Measurements from ENCODE around the gene SYVN1.

The SYVN1 gene

GRCh38 chr11:65118097-65118837, 16.1 kb downstream of the SYVN1 start:
- H3K4me3 ChIP-seq (ENCODE audit: low read depth, low read length): no peak overlapping the region
- TF ChIP-seq CTCF (IDR thresholded peaks at IDR 0.05; ENCODE audit: borderline replicate concordance, insufficient read depth, low read depth, low read length): no peak

- H3K4me3 ChIP-seq (ENCODE audit: low read depth, low read length): peak within 1 kb of the TSS; percentile 98
- peak; percentile 87 for TF ChIP-seq CTCF (IDR thresholded peaks at IDR 0.05; ENCODE audit: borderline replicate concordance, insufficient read depth, low read depth, low read length)
These were observed 16.9 kb downstream of the SYVN1 start, which contains the start of gene ZNHIT2 for GRCh38 chr11:65117206-65118096. Gene ZNHIT2 (minus strand): TSS chr11:65117701. CDS start chr11:65117653, 48 bp downstream.

- TF ChIP-seq CTCF (IDR thresholded peaks at IDR 0.05; ENCODE audit: borderline replicate concordance, insufficient read depth, low read depth, low read length): no peak
- H3K4me3 ChIP-seq (ENCODE audit: low read depth, low read length): peak overlapping the region; percentile 98
These were observed 17.7 kb downstream of the SYVN1 start for GRCh38 chr11:65116370-65117205.

GRCh38 chr11:65115361-65116082, 18.8 kb downstream of the SYVN1 start:
- H3K4me3 ChIP-seq (ENCODE audit: low read depth, low read length): no peak overlapping the region
- no peak for TF ChIP-seq CTCF (IDR thresholded peaks at IDR 0.05; ENCODE audit: borderline replicate concordance, insufficient read depth, low read depth, low read length)

GRCh38 chr11:65114538-65115171, 19.7 kb downstream of the SYVN1 start:
- H3K4me3 ChIP-seq (ENCODE audit: low read depth, low read length): no peak overlapping the region
- no peak for TF ChIP-seq CTCF (IDR thresholded peaks at IDR 0.05; ENCODE audit: borderline replicate concordance, insufficient read depth, low read depth, low read length)

- TF ChIP-seq CTCF (IDR thresholded peaks at IDR 0.05; ENCODE audit: borderline replicate concordance, insufficient read depth, low read depth, low read length): no peak
- H3K4me3 ChIP-seq (ENCODE audit: low read depth, low read length): no peak overlapping the region
These were observed 20.5 kb downstream of the SYVN1 start for GRCh38 chr11:65113839-65114238.

Data from GM12875 (cell line).